K562 (cell line): ENCODE results near the gene RDH13.
A peak's percentile ranks its signal among the peaks of the same experiment; 100 is the strongest.

ENCODE experiments used
- ARNT ChIP-seq, 2 experiments: fragments of 450-650 bp; IDR thresholded peaks; 2 replicates each; pipeline ENCODE4 v1.6.1; 2016; ENCODE audit warnings: mild to moderate bottlenecking in 1 of 2
- EP300 ChIP-seq: IDR thresholded peaks from 2 replicates; pipeline ENCODE4 v1.6.1; 2012; ENCODE audit warnings: low read length, improper control_type of control experiment
- EZH2 ChIP-seq: IDR thresholded peaks from 2 replicates; pipeline ENCODE4 v1.6.1; 2012; ENCODE audit warnings: low read depth, mild to moderate bottlenecking, inconsistent platforms, low read length, borderline replicate concordance
- JUND ChIP-seq, 2 experiments: IDR thresholded peaks; 2 replicates in 1 of 2; 3 replicates in 1 of 2; pipeline ENCODE4 v1.6.1; 2011; ENCODE audit warnings: borderline replicate concordance in 2 of 2, low read depth in 2 of 2, low read length in 2 of 2, improper control_type of control experiment in 1 of 2, missing biosample characterization in 1 of 2, missing genetic modification characterization in 1 of 2, missing genetic modification reagents in 1 of 2
- NR4A1 ChIP-seq, 2 experiments: fragments of 250-450 bp in 1 of 2; fragments of 450-650 bp in 1 of 2; sonication (Bioruptor Pico) in 1 of 2; IDR thresholded peaks; 2 replicates each; pipeline versions ENCODE4 v1.4.0 to v1.6.1; 2016 to 2020; ENCODE audit warnings: mild to moderate bottlenecking in 2 of 2, missing compliant biosample characterization in 1 of 2, missing genetic modification characterization in 1 of 2, moderate library complexity in 1 of 2
- TCF7L2 ChIP-seq: fragments of 150-350 bp; IDR thresholded peaks from 2 replicates; pipeline ENCODE4 v1.6.1; 2016; ENCODE audit warnings: low read depth, mild to moderate bottlenecking, low read length, moderate library complexity
- TFE3 ChIP-seq: fragments of 450-650 bp; formaldehyde crosslinking; IDR thresholded peaks from 2 replicates; pipeline ENCODE4 v1.4.0; 2020; ENCODE audit warnings: mild to moderate bottlenecking, mixed read lengths
- ZC3H4 ChIP-seq: sonication (generic); formaldehyde crosslinking; IDR thresholded peaks from 2 replicates; pipeline ENCODE4 v1.9.0; 2021; ENCODE audit warnings: missing genetic modification reagents, borderline replicate concordance
- TF ChIP-seq, protein P1 (sequence below), 2 experiments: fragments of 450-650 bp in 1 of 2; sonication (generic) in 1 of 2; formaldehyde crosslinking; conservative IDR thresholded peaks; 2 replicates each; pipeline versions ENCODE4 v1.4.0 to v1.8.1; 2020 to 2022; ENCODE audit warnings: mild to moderate bottlenecking in 1 of 2, missing genetic modification reagents in 1 of 2
- TF ChIP-seq, protein P2 (sequence below): sonication (generic); formaldehyde crosslinking; IDR thresholded peaks from 2 replicates; pipeline ENCODE4 v1.8.1; 2023; ENCODE audit warnings: mild to moderate bottlenecking, missing genetic modification reagents
- TF ChIP-seq, protein P3 (sequence below): fragments of 250-450 bp; sonication (Bioruptor Pico); IDR thresholded peaks from 2 replicates; pipeline ENCODE4 v1.5.1; 2021; ENCODE audit warnings: mild to moderate bottlenecking

DNA sequence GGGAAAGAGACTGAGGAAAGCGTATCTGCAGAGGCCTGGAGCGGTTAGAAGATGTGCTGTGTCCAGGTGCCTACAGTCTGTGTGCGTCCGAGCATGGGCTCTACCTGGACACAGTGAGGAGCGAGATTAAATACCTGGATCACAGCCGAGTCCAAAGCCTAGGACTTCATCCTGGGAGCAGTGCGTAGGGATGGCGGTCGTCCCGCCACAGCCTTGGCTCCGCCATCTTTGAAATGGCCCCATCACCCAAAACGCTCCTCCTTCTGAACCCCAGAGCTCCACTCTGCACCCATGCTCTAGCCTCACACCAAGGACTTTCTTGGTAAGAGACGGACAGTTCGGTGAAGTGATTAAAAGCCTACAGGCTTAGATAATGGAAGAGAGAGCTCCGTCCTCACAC lies 44.7 kb downstream of the RDH13 start:
- TF ChIP-seq, protein P1, sequence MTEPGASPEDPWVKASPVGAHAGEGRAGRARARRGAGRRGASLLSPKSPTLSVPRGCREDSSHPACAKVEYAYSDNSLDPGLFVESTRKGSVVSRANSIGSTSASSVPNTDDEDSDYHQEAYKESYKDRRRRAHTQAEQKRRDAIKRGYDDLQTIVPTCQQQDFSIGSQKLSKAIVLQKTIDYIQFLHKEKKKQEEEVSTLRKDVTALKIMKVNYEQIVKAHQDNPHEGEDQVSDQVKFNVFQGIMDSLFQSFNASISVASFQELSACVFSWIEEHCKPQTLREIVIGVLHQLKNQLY (CRISPR knock-in tag; conservative IDR thresholded peaks at IDR 0.05), result no peak
- TF ChIP-seq ARNT (IDR thresholded peaks at IDR 0.05) (no peak), ZC3H4 (CRISPR knock-in tag) (no peak), TFE3 (CRISPR knock-in tag) (no peak), TCF7L2 (no peak), EP300 (no peak), EZH2 (no peak), JUND (IDR thresholded peaks at IDR 0.05; ENCODE audit: borderline replicate concordance, low read depth, low read length) (no peak), JUND (tag; IDR thresholded peaks at IDR 0.05; ENCODE audit: borderline replicate concordance, low read depth, low read length) (no peak), NR4A1 (CRISPR knock-in tag; IDR thresholded peaks at IDR 0.05) (no peak), NR4A1 (tag; IDR thresholded peaks at IDR 0.05) (no peak)
- TF ChIP-seq, protein P2, sequence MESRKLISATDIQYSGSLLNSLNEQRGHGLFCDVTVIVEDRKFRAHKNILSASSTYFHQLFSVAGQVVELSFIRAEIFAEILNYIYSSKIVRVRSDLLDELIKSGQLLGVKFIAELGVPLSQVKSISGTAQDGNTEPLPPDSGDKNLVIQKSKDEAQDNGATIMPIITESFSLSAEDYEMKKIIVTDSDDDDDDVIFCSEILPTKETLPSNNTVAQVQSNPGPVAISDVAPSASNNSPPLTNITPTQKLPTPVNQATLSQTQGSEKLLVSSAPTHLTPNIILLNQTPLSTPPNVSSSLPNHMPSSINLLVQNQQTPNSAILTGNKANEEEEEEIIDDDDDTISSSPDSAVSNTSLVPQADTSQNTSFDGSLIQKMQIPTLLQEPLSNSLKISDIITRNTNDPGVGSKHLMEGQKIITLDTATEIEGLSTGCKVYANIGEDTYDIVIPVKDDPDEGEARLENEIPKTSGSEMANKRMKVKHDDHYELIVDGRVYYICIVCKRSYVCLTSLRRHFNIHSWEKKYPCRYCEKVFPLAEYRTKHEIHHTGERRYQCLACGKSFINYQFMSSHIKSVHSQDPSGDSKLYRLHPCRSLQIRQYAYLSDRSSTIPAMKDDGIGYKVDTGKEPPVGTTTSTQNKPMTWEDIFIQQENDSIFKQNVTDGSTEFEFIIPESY (CRISPR knock-in tag), result peak; percentile 97
- TF ChIP-seq, protein P3, sequence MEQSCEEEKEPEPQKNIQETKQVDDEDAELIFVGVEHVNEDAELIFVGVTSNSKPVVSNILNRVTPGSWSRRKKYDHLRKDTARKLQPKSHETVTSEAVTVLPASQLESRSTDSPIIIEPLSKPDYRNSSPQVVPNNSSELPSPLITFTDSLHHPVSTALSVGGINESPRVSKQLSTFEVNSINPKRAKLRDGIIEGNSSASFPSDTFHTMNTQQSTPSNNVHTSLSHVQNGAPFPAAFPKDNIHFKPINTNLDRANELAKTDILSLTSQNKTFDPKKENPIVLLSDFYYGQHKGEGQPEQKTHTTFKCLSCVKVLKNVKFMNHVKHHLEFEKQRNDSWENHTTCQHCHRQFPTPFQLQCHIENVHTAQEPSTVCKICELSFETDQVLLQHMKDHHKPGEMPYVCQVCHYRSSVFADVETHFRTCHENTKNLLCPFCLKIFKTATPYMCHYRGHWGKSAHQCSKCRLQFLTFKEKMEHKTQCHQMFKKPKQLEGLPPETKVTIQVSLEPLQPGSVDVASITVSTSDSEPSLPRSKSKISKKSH, result no peak
